Jurkat, Clone E6-1 (cell line): ENCODE measurements around the gene KRCC1.
"Not testable (repeated sequence)": the region's sequence is repeated elsewhere in the genome, so short reads cannot be mapped to it uniquely, and the experiment has no call there.

ENCODE experiments used
- DNase-seq: peaks from one replicate; pipeline ENCODE4 v3.0.0-alpha.2; 2011; ENCODE audit warnings: low read depth, low spot score
- H3K4me3 ChIP-seq: 2 replicates; pipeline ENCODE4 v1.5.1; 2011; ENCODE audit warnings: mild to moderate bottlenecking, low read length, control low read depth, moderate library complexity

Gene KRCC1

GRCh38 chr2:88016086-88016959 lies 39.3 kb downstream of the KRCC1 start, which contains the start of gene RNU2-63P:
Gene RNU2-63P, minus strand, starts transcription at chr2:88016547.
- DNase-seq = peak; percentile 89
- peak within 1 kb of the TSS; percentile 64 for H3K4me3 ChIP-seq

DNA sequence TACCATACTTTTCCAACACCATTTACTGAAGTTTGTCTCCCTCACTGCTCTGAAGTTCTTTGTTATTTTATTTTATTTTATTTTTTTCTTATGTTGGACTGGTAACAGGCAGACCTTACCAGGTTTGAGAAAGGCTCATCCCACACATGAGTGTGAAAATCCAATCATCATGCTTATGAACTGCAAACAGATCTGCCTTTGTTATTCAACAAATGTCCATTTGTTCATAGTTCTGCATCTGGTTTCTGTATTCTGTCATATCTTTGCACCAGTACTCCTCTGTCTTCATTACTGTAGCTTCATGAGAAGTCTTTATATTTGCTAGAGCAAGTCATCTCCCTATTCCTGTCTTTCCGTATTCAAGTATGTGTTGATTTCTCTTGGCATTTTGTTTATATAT lies 44.6 kb downstream of the KRCC1 start:
- no peak for DNase-seq
- H3K4me3 ChIP-seq = no peak overlapping the region

DNA sequence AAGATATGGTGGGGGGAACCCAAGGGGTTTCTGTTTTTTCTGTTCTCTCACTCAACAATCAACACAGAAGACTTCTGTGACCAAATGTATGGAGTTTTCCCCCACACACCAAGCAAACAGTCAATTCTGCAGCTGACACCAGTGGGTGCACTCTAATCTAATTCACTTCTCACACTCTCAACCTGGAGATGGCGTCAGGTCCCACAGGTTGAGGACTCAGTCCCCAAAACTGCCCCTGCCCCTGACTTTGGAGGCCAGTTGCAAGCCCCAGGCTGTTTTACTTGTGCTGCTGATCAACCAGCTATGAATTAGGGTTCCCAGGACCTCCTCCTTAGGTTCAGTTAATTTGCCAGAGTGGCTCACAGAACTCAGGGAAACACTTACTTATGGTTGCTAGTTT lies 45.4 kb downstream of the KRCC1 start:
- DNase-seq = no peak
- H3K4me3 ChIP-seq = no peak overlapping the region

DNA sequence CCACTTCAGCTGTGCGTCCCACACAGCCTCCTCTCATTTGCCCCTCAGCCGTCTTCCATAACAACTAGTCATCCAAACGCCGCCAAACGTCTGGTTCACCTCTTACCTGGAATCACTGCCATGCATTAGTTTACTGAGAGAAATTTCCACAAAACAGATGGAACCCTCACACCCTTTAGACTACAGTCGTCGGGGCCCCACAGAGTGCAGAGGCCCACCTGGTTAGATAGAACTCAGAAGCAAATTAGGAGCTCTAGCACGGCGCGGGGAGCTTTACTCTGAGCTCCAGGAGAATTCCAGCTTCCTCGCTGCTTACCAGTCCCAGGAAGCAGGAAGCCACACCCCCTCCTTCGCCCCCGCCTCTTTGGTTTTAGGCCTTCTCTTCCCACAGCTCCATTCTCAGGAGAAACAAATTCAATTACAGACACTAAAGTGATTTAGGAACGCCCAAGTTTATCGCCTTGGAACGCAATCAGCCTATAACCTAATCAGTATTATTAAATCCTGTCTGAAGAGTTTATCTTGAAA lies 48.6 kb downstream of the KRCC1 start:
- no peak for DNase-seq
- no peak overlapping the region for H3K4me3 ChIP-seq

DNA sequence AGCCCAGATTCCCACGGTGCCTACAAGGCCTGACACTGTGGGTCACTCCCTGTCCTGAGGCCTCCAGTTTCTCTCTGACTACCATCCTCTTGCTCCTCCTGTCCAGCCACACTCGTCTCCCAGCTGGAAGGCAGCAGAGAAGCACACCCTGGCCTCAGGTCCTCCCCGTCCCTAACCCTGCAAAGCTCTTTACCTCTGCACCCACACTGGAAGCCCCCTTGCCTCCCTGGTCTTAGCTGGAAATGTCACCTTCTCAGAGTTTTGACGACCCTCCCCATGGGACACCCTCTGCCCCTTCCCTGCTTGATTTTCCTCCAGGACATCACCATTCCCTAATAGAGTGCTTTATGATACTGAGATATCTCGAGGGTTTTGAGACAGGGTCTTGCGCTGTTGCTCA lies 49.8 kb downstream of the KRCC1 start:
- no peak overlapping the region for H3K4me3 ChIP-seq
- no peak for DNase-seq

DNA sequence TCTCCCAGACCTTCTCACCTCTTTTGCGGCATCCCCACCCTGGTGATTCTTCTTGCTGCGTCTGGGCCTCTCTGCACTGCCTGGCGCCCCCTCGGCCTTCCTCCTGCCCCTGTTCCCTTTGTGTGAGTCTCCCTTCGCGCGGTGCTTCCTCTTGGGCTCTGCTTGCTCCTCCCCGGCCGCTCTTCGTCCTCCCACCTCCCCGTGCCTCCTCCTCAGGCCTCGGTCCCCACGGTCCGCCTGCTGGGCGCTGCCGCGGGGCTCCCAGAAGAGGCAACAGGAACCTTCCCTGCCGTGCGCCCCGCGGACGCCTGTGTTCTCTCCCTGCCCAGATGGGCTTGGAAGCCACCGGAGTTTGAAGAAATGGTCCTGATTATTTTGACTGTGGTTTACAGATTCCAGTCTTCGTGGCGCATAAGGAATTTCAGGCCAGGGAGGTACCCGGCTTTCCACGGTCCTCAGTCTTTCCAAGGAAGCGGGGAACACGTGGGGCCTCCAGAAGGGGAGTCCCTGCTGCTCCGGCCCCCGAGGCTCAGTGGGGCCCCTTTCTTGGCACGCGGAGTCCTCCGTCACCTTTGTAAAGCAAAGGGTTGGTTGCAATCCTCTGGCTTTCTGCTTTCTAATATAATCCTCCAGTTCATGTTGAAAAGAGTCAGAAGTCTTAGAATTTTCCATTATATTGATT lies 52.4 kb downstream of the KRCC1 start:
- DNase-seq = no peak
- H3K4me3 ChIP-seq = no peak overlapping the region

- H3K4me3 ChIP-seq = no peak overlapping the region
- DNase-seq = no peak
These were observed 53.2 kb downstream of the KRCC1 start for GRCh38 chr2:88002359-88002707.

DNA sequence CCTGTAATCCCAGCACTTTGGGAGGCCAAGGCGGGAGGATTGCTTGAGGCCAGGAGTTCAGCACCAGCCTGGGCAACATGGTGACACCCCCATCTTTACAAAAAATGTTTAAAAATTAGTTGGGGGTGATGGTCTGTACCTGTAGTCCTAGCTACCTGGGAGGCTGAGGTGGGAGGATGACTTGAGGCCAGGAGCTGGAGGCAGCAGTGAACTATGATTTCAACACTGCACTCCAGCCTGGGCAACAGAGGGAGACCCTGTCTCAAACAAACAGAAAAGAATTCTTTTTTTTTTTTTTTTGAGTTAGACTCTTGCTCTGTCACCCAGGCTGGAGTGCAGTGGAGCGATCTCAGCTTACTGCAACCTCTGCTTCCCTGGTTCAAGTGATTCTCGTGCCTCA lies 55.1 kb downstream of the KRCC1 start:
- H3K4me3 ChIP-seq = not testable (repeated sequence)

GRCh38 chr2:87996570-87996969 lies 59.0 kb downstream of the KRCC1 start:
- no peak for DNase-seq
- no peak overlapping the region for H3K4me3 ChIP-seq

More for the DNA sequence above, 55.1 kb downstream of the KRCC1 start:
- not testable (repeated sequence) for DNase-seq

- DNase-seq = no peak
- no peak overlapping the region for H3K4me3 ChIP-seq
These were observed 59.8 kb downstream of the KRCC1 start for GRCh38 chr2:87995756-87996155.

GRCh38 chr2:87994304-87994850 lies 61.2 kb downstream of the KRCC1 start:
- DNase-seq, H3K4me3 ChIP-seq: not testable (repeated sequence)

GRCh38 chr2:87992569-87992968 lies 63.0 kb downstream of the KRCC1 start:
- not testable (repeated sequence) for H3K4me3 ChIP-seq, DNase-seq

GRCh38 chr2:87987473-87987872 lies 68.1 kb downstream of the KRCC1 start:
- H3K4me3 ChIP-seq, DNase-seq: not testable (repeated sequence)

- not testable (repeated sequence) for H3K4me3 ChIP-seq
These were observed 69.7 kb downstream of the KRCC1 start for GRCh38 chr2:87985902-87986301.

GRCh38 chr2:87981182-87981581 lies 74.4 kb downstream of the KRCC1 start:
- DNase-seq, H3K4me3 ChIP-seq: not testable (repeated sequence)

More at GRCh38 chr2:87985902-87986301, 69.7 kb downstream of the KRCC1 start:
- DNase-seq = not testable (repeated sequence)
